Epithelial cell of proximal tubule (primary cell): Measurements from ENCODE around the gene RBP5. TPM values are rescaled to one million over a fixed set of nuclear protein-coding genes. Genes with fewer than 3 reads are reported as not detected.

Experiments
- DNase-seq: peaks from one replicate; pipeline ENCODE4 v3.0.0-alpha.2; 2011; ENCODE audit warnings: low read depth
- H3K4me3 ChIP-seq: 2 replicates; pipeline ENCODE4 v1.5.1; 2011; ENCODE audit warnings: low read depth, mild to moderate bottlenecking, low read length
- total RNA-seq: library from RNA; depleted of rRNA; stranded (reverse); fragments of >200 nt; gene quantifications from 2 replicates; pipeline ENCODE4 v1.2.3, GENCODE V29; 2015
- TF ChIP-seq, protein P1 (sequence below): conservative IDR thresholded peaks from 2 replicates; pipeline ENCODE4 v1.5.1; 2012; ENCODE audit warnings: low read depth, mild to moderate bottlenecking, low read length

RBP5 gene
- total RNA-seq, 1 donor from 2014 or later = not detected

DNA sequence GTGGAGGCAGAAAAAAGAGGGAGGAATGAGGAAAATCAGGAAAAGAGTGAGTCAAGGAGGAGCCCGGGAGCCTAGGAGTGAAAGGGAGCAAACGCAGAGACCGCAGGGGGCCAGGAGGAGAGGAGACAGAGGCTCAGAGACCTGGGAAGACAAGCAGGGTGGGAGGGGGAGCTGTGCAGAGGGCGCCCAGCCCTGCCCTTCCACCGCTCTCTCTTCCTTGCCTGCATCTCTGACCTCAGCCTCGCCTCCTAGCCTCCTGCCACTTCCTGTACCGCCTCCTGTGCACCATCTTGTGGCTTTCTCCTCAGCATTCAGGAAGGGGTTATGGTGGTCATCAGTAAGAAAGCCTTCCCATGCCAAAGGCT is 2.8 kb upstream of the RBP5 start:
- TF ChIP-seq, protein P1, sequence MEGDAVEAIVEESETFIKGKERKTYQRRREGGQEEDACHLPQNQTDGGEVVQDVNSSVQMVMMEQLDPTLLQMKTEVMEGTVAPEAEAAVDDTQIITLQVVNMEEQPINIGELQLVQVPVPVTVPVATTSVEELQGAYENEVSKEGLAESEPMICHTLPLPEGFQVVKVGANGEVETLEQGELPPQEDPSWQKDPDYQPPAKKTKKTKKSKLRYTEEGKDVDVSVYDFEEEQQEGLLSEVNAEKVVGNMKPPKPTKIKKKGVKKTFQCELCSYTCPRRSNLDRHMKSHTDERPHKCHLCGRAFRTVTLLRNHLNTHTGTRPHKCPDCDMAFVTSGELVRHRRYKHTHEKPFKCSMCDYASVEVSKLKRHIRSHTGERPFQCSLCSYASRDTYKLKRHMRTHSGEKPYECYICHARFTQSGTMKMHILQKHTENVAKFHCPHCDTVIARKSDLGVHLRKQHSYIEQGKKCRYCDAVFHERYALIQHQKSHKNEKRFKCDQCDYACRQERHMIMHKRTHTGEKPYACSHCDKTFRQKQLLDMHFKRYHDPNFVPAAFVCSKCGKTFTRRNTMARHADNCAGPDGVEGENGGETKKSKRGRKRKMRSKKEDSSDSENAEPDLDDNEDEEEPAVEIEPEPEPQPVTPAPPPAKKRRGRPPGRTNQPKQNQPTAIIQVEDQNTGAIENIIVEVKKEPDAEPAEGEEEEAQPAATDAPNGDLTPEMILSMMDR = no peak
- peak overlapping the region; percentile 97 for H3K4me3 ChIP-seq
- no peak for DNase-seq

DNA sequence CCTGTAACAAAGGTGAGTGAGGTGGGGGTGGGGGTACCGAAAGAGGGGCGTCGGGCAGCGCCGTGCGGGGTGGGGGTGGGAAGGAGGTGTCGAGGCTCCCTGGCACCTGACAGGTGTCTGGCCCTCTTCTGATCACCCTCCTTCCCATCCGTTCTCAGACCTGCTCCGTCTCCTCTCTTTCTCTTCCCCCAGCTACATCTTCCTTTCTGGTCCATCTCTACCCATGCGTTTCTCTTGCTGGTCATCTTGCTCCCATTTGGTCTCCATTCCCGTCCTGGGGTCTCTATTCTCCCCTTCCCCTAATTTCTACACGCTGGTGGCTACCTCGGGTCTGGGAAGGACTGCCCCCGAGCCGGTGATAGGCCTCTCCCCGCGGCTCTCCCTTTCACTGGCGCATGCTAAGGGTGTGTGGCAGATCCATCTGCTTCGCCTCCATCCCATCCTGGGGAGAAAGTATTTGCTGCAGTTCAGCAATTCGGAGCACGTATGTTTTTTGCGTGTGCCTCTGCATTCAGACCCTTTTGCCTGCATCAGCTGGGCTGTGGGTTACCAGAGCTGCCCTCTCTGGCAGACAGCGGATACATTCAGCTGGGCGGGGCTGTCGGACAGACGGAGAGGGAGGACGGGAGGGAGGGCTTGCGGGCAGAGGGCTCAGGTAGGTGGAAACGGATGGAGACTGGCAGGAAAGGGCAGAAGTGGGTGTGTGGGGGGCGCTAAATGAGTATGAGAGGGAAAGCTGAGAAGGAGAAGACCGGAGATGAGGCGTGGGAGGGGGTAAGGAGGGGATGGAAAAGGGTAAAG is 2.2 kb upstream of the RBP5 start:
- peak overlapping the region; percentile 97 for H3K4me3 ChIP-seq
- TF ChIP-seq, protein P1 = peak; percentile 5
- DNase-seq = no peak

DNA sequence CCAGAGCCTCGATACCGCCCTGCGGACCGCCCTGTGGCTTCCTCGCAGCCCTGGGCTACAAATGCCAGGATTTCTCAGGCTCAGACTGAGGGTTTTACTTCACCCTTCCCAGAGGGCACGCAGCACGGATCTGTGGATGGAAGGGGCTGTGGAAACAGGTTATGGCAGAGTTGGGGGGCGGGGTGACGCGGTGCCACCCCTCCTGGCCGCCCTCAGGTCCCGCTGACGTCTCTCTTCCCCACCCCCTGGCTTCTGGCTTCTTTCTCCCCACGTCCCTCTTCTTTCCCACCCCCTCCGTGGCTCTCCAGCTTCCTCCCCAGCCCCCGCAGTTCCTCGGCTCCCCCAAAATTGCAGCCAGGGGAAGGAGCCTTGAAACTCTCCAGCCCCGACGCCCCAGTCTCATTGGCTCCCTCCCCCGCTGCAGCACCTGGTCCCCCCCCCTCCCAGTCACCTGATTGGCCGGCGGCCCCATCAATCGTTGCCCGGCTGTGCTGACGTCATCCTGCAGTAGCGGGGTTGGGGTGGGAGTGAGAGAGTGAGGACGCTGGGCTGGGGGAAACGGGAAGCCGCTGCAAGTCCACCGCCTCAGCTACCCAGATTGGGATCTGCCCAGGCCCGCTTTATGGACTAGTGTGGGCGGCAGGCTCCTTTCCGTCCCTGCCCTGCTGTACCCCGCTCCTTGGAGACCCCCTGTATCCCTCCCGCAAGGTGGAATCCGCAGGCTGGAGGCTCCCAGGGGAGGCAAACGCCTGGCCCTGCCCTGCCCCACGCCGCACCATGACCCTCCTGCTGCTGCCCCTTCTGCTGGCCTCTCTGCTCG is 1.4 kb upstream of the RBP5 start, which contains the start of gene CLSTN3:
CLSTN3 (plus strand) TSS at position 500 of the 820 bp plus-strand sequence; CDS start at position 778, 278 bp downstream.
- peak within 1 kb of the TSS; percentile 97 for H3K4me3 ChIP-seq
- TF ChIP-seq, protein P1 = no peak
- no peak for DNase-seq

DNA sequence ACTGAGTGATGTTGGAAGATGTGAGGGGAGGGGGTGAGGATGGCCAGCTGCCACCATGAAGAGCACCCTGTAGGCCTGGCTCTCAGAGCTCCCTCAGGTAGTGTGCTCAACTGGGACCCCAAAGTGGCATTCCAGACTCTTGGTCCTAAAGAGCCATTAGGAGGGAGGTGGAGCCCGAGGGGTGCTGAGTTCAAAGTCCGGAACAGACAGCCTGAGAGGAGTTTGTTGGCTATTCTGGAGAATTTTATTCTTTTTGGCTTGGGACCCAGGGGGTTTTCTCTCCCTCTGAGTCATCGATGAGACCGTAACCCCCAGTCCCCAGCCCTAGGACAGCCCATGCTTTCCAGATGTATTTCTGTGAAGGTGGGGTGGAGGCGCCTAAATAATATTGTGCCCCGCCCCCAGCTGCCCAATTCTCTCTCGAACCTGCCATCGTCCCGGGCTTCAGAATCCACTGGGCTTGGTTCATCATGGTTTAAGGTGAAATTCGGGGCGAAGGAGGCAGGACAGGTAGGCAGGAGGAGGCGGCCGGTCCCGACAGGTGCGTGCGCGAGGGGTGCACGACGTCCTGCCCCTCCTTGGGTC is 690 bp upstream of the RBP5 start:
- TF ChIP-seq, protein P1 = no peak
- peak overlapping the region; percentile 97 for H3K4me3 ChIP-seq
- no peak for DNase-seq

DNA sequence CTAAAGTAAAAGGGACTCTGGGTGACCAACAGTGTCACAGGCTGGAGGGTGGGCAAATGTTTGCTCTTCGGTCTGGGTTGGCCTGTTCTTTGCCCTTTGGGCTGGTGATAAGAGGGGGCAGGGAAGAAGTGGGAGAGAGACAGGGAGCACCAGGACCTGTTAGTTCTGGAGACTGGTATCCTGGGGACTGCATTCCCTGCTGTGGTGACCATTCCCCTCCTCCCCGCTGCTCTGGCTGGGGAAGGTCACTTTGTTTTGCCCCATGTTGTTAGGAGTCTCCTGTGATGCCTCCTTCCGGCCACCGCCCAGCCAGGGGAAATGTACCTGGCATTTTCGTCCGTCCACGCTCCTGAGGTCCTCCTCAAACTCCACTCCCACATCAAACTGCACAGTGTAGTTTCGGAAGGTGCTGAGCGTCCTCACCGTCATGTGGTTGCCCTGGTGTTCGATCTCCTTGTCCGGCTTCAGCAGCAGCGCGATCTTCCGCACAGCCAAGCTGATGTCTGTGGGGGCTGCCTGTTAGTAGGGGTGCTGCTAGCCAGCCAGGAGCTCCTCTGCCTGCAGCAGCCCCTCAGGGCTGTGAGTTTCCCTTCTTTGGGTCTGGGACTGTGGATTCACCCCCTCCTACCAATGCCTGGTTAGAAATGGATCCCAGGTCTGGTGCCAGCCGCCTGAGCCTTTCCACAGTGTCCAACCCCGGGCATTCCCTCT is 618 bp downstream of the RBP5 start:
- H3K4me3 ChIP-seq = peak overlapping the region; percentile 97
- no peak for DNase-seq
- TF ChIP-seq, protein P1 = no peak

DNA sequence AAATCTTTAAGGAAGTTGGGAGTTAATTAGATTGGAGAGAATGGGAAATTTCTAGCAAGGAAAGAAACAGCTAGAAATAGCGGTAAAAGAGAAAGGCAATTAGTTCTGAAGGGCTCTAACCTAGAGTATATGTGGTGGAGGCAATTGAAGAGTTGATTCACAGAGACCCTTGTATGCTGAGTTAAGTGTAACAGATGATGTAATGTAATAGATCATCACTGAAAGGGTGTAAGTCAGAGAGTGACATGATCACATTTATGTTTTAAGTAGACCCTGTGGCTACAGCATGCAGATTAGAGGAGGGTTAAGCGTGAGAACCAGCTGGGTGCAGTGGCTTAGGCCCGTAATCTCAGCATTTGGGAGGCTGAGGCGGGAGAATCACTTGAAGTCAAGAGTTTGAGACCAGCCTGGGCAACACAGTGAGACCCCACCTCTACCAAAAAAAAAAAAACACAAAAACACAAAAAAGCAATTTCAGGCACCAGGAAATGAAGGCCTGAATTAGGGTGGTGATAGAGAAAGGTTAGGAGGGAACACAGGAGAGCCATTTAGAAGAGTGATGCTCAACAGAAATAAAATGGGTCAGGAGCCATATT is 3.0 kb downstream of the RBP5 start:
- no peak for DNase-seq
- TF ChIP-seq, protein P1 = no peak
- H3K4me3 ChIP-seq = no peak overlapping the region
